ENCODE measurements around the gene TAS2R30.

- TF ChIP-seq POLR2AphosphoS5 (IDR thresholded peaks at IDR 0.05) (no peak), POLR2A (IDR thresholded peaks at IDR 0.05; ENCODE audit: low read depth) (no peak)
- TF ChIP-seq, protein P1, sequence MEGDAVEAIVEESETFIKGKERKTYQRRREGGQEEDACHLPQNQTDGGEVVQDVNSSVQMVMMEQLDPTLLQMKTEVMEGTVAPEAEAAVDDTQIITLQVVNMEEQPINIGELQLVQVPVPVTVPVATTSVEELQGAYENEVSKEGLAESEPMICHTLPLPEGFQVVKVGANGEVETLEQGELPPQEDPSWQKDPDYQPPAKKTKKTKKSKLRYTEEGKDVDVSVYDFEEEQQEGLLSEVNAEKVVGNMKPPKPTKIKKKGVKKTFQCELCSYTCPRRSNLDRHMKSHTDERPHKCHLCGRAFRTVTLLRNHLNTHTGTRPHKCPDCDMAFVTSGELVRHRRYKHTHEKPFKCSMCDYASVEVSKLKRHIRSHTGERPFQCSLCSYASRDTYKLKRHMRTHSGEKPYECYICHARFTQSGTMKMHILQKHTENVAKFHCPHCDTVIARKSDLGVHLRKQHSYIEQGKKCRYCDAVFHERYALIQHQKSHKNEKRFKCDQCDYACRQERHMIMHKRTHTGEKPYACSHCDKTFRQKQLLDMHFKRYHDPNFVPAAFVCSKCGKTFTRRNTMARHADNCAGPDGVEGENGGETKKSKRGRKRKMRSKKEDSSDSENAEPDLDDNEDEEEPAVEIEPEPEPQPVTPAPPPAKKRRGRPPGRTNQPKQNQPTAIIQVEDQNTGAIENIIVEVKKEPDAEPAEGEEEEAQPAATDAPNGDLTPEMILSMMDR (IDR thresholded peaks at IDR 0.05), result no peak
Measured at GRCh38 chr12:11143352-11143751, 8.9 kb upstream of the TAS2R30 start.

All from esophagus muscularis mucosa (tissue), 3 donors.